Inflammatory macrophage treated with lipopolysaccharide for 4 hours (primary cell): Measurements from ENCODE around the gene MCCD1.
"Not testable (repeated sequence)": the region's sequence is repeated elsewhere in the genome, so short reads cannot be mapped to it uniquely, and the experiment has no call there.

Experiments used
- DNase-seq: peaks from one replicate; pipeline ENCODE4 v3.0.0-alpha.2; 2020

MCCD1 gene

GRCh38 chr6:31528821-31529328 lies at the start of gene MCCD1:
Gene MCCD1, plus strand, starts transcription at chr6:31528962. Its CDS starts 53 bp downstream, at chr6:31529015.
- no peak for DNase-seq

- DNase-seq = no peak
These were observed 49.4 kb upstream of the MCCD1 start for GRCh38 chr6:31479151-31479932.

- no peak for DNase-seq
These were observed 48.7 kb upstream of the MCCD1 start for GRCh38 chr6:31479933-31480535.

GRCh38 chr6:31480574-31480973 lies 48.2 kb upstream of the MCCD1 start:
- no peak for DNase-seq

GRCh38 chr6:31483392-31483791 lies 45.4 kb upstream of the MCCD1 start:
- DNase-seq = no peak

GRCh38 chr6:31485055-31485454 lies 43.7 kb upstream of the MCCD1 start:
- no peak for DNase-seq

GRCh38 chr6:31486065-31486837 lies 42.5 kb upstream of the MCCD1 start:
- DNase-seq = not testable (repeated sequence)

- DNase-seq = not testable (repeated sequence)
These were observed 41.1 kb upstream of the MCCD1 start for GRCh38 chr6:31487674-31488073.

GRCh38 chr6:31489086-31489485 lies 39.7 kb upstream of the MCCD1 start:
- no peak for DNase-seq

GRCh38 chr6:31490115-31490873 lies 38.5 kb upstream of the MCCD1 start:
- DNase-seq = no peak

- DNase-seq = not testable (repeated sequence)
These were observed 35.2 kb upstream of the MCCD1 start for GRCh38 chr6:31493550-31493874.

GRCh38 chr6:31493875-31494694 lies 34.7 kb upstream of the MCCD1 start:
- peak; percentile 81 for DNase-seq

GRCh38 chr6:31495580-31495979 lies 33.2 kb upstream of the MCCD1 start:
- no peak for DNase-seq

- not testable (repeated sequence) for DNase-seq
These were observed 31.9 kb upstream of the MCCD1 start for GRCh38 chr6:31496826-31497225.

GRCh38 chr6:31497531-31498476 lies 31.0 kb upstream of the MCCD1 start, which contains the start of gene MICB:
Gene MICB, plus strand, starts transcription at chr6:31498145. Its CDS starts 49 bp downstream, at chr6:31498194.
- DNase-seq = peak; percentile 78

- no peak for DNase-seq
These were observed 30.0 kb upstream of the MCCD1 start for GRCh38 chr6:31498748-31499147.

GRCh38 chr6:31499648-31500047 lies 29.1 kb upstream of the MCCD1 start:
- not testable (repeated sequence) for DNase-seq

GRCh38 chr6:31502586-31502985 lies 26.2 kb upstream of the MCCD1 start:
- peak; percentile 76 for DNase-seq

GRCh38 chr6:31509036-31509435 lies 19.7 kb upstream of the MCCD1 start:
- not testable (repeated sequence) for DNase-seq

GRCh38 chr6:31510007-31510406 lies 18.8 kb upstream of the MCCD1 start:
- no peak for DNase-seq
